Measurements from ENCODE around the gene RIN3. TPM values are rescaled to one million over a fixed set of nuclear protein-coding genes. Genes with fewer than 3 reads are reported as not detected.

The RIN3 gene
- total RNA-seq, 4 donors from 2014 or later: 6.2 to 29.8 (median 12.2) TPM

- Histone ChIP-seq H3K27me3 (no peaks in the 10 kb centered on the region), H3K4me1 (no peaks in the 10 kb centered on the region), H3K27ac (no peak overlapping the region), H3K4me3 (no peak overlapping the region), H3K36me3 (no peaks in the 10 kb centered on the region), H3K9me3 (no peaks in the 10 kb centered on the region)
- no peak for DNase-seq
- no peak for TF ChIP-seq CTCF (IDR thresholded peaks at IDR 0.05)
- TF ChIP-seq POLR2A (IDR thresholded peaks at IDR 0.05): no peak
- intact Hi-C loops (cut with DNase I; ENCODE audit: low total_unique reads): no loop called here
These were observed 4.2 kb downstream of the RIN3 start for GRCh38 chr14:92517761-92518160.

- Histone ChIP-seq H3K4me3 (no peak overlapping the region), H3K27ac (no peak overlapping the region), H3K9me3 (no peaks in the 10 kb centered on the region), H3K27me3 (no peaks in the 10 kb centered on the region), H3K4me1 (no peaks in the 10 kb centered on the region), H3K36me3 (no peaks in the 10 kb centered on the region)
- TF ChIP-seq CTCF (IDR thresholded peaks at IDR 0.05) (no peak), POLR2A (IDR thresholded peaks at IDR 0.05) (no peak)
- no peak for DNase-seq
- intact Hi-C loops (cut with DNase I; ENCODE audit: low total_unique reads): no loop called here
These were observed 5.9 kb downstream of the RIN3 start for GRCh38 chr14:92519246-92520101.

GRCh38 chr14:92520102-92521057, 6.8 kb downstream of the RIN3 start:
- H3K27me3 ChIP-seq: no peaks in the 10 kb centered on the region
- intact Hi-C loops (cut with DNase I; ENCODE audit: low total_unique reads): no loop called here
- TF ChIP-seq POLR2A (IDR thresholded peaks at IDR 0.05) (no peak), CTCF (IDR thresholded peaks at IDR 0.05) (no peak)
- no peak for DNase-seq
- no peak overlapping the region for H3K27ac ChIP-seq
- H3K4me3 ChIP-seq: no peak overlapping the region
- no peaks in the 10 kb centered on the region for H3K9me3 ChIP-seq
- H3K4me1 ChIP-seq: no peaks in the 10 kb centered on the region
- no peaks in the 10 kb centered on the region for H3K36me3 ChIP-seq

- Histone ChIP-seq H3K4me3 (no peak overlapping the region), H3K27ac (no peak overlapping the region), H3K36me3 (no peaks in the 10 kb centered on the region), H3K27me3 (no peaks in the 10 kb centered on the region), H3K9me3 (no peaks in the 10 kb centered on the region), H3K4me1 (no peaks in the 10 kb centered on the region)
- TF ChIP-seq CTCF (IDR thresholded peaks at IDR 0.05) (no peak), POLR2A (IDR thresholded peaks at IDR 0.05) (no peak)
- intact Hi-C loops (cut with DNase I; ENCODE audit: low total_unique reads): no loop called here
- no peak for DNase-seq
These were observed 7.5 kb downstream of the RIN3 start for GRCh38 chr14:92521058-92521415.

GRCh38 chr14:92523752-92524151, 10.2 kb downstream of the RIN3 start:
- Histone ChIP-seq H3K4me1 (no peaks in the 10 kb centered on the region), H3K36me3 (no peaks in the 10 kb centered on the region), H3K9me3 (no peaks in the 10 kb centered on the region), H3K4me3 (no peak overlapping the region), H3K27ac (no peak overlapping the region), H3K27me3 (no peaks in the 10 kb centered on the region)
- DNase-seq: no peak
- intact Hi-C loops (cut with DNase I; ENCODE audit: low total_unique reads): no loop called here
- TF ChIP-seq CTCF (IDR thresholded peaks at IDR 0.05) (no peak), POLR2A (IDR thresholded peaks at IDR 0.05) (no peak)
